ENCODE data around the gene DPY19L3.

GRCh38 chr19:32358321-32358720 lies 47.2 kb upstream of the DPY19L3 start:
- TF ChIP-seq, protein P1, sequence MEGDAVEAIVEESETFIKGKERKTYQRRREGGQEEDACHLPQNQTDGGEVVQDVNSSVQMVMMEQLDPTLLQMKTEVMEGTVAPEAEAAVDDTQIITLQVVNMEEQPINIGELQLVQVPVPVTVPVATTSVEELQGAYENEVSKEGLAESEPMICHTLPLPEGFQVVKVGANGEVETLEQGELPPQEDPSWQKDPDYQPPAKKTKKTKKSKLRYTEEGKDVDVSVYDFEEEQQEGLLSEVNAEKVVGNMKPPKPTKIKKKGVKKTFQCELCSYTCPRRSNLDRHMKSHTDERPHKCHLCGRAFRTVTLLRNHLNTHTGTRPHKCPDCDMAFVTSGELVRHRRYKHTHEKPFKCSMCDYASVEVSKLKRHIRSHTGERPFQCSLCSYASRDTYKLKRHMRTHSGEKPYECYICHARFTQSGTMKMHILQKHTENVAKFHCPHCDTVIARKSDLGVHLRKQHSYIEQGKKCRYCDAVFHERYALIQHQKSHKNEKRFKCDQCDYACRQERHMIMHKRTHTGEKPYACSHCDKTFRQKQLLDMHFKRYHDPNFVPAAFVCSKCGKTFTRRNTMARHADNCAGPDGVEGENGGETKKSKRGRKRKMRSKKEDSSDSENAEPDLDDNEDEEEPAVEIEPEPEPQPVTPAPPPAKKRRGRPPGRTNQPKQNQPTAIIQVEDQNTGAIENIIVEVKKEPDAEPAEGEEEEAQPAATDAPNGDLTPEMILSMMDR (conservative IDR thresholded peaks at IDR 0.05; ENCODE audit: low read length), result no peak
- TF ChIP-seq EZH2phosphoT487 (IDR thresholded peaks at IDR 0.05; ENCODE audit: borderline replicate concordance), result no peak

Data from Loucy (cell line).